ENCODE results near the gene CCDC88C. TPM values are rescaled to one million over a fixed set of nuclear protein-coding genes. Genes with fewer than 3 reads are reported as not detected.
"Not testable (repeated sequence)": the region's sequence is repeated elsewhere in the genome, so short reads cannot be mapped to it uniquely, and the experiment has no call there.

The CCDC88C gene
- total RNA-seq, 1 experiment from 2014 or later, result 5.8 TPM

DNA sequence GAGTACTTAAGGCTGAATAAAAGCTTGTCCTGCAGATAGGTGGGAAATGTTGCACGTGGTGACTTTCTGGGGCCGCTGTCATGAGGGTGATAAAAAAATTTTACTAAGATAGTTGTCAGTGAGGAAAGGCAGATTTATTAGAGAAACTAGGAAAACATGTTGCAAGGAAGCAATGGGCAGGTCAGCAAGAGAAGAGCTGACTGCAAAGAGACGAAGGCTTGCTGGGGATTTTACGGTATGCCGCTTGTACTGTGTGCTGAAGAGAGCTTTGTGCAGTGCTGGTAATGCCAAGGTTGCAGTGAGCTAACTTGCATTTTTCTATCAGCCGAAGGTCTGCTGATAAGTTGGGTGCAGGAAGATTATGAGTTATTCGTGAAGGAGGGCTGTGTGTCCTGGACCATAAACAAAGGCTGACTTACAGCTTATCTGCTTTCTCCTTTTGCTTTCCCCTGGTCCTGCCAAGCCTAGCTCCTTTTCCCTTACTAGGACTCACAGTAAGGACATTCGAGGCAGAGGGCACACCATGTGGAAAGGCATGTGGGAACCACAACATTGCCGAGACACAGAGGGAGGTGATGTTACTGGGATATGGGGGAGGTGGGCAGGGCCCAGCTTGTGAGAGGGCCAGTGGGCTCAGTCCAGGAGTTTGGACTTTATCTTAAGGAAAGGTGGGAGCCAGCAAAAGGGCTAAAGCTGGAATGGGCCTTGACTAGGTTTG, 7.4 kb upstream of the CCDC88C start:
- no peaks in the 10 kb centered on the region for H3K27me3 ChIP-seq
- H3K9me3 ChIP-seq, result no peaks in the 10 kb centered on the region
- no peaks in the 10 kb centered on the region for H3K36me3 ChIP-seq
- no peak for DNase-seq
- no peak overlapping the region for H3K4me3 ChIP-seq

DNA sequence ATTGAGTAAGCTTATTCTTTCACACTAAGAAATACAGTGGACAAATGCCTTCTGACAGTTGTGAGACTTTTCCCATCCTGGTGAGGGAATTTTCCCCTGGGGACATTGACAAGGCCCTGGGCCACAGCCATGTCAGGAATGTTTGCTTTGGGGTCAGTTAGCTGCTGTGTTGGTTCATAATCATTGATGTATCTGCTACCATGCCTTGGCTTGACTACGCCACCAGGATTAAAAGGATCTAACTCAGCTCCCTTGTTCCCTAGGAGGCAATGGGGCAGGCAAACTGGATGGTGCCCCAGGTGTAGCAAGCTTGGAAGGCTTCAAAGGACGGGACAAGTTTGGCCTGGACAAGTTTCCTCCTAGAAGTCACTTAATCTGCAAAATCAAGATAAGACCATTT, 3.1 kb upstream of the CCDC88C start:
- DNase-seq, result no peak
- no peaks in the 10 kb centered on the region; the same call in 1 of the 2 replicates for H3K36me3 ChIP-seq
- no peaks in the 10 kb centered on the region for H3K27me3 ChIP-seq
- no peaks in the 10 kb centered on the region for H3K9me3 ChIP-seq
- H3K4me3 ChIP-seq, result no peak overlapping the region

DNA sequence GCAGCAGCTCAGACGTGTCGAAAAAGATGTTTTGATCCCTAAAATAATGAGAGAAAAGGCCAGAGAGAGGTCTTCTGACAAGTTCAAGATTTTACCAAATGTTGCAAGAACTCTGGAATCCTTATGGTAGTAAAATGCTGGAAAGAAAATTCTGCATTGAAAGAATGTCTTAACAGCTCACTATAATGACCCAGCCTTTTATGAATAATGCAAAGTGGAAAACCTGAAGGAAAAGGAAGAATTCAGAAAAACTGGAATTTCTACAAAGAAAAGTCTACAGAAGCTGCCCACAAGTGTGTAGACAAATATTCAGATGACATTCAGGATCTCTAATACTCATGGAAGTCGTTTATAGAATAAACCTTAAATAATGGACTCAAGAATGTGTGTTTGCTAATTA, 1.8 kb upstream of the CCDC88C start:
- H3K9me3 ChIP-seq, result no peaks in the 10 kb centered on the region
- H3K4me3 ChIP-seq, result no peak overlapping the region
- no peaks in the 10 kb centered on the region; the same call in 1 of the 2 replicates for H3K36me3 ChIP-seq
- DNase-seq, result no peak
- H3K27me3 ChIP-seq, result no peaks in the 10 kb centered on the region

DNA sequence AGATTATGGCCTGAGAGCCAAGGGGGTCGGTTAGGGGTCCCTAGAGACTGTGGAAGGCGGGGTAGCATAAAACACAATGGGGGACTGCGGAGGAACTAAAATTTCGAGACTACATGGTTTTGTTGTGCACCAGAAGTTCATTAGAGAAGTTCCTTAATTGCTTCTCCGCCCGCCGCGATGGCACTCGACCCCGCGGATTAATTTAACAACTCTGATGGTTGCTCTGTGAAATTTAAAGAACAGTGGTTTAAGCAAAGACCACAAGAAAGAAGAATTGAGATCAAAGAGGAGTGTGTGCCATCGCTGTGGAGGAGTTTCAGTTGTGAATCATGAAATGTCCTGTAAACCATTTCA, 1.4 kb upstream of the CCDC88C start:
- no peak overlapping the region for H3K4me3 ChIP-seq
- no peaks in the 10 kb centered on the region for H3K27me3 ChIP-seq
- no peaks in the 10 kb centered on the region for H3K9me3 ChIP-seq
- DNase-seq, result no peak
- no peaks in the 10 kb centered on the region; the same call in 1 of the 2 replicates for H3K36me3 ChIP-seq

DNA sequence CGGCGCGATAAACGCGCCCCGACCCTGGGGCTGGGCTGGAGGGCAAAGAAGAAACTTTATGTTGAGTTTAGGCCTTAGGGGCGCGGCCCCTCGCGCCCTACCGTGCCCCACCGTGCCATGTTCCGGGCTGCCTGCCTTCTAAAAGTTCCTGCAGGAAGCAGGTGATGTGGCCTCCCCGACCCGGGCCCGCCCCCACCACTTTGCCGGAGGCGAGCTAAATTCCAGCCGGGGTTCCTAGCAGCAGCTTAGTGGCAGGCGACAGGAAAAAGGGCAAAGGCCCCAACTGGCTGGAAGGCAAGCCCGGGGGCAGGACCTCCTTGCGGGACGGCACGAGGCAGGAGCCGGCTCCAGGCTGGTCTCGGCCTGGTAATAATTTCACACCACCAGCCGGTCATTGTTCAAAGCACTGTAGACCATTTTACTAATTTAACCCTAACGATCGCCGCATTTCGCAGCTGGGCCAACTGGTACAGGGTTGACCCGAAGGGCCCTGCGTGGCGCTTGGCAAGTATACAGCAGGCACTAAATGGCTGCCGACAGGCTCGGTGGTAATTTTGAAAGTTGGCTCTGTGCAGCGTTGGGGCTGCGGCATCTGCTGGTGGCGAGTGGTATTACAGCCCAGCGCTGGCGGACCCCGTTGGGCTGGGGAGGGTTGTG, 895 bp upstream of the CCDC88C start:
- Histone ChIP-seq H3K4me3 (peak overlapping the region; percentile 30), H3K36me3 (no peaks in the 10 kb centered on the region; the same call in 1 of the 2 replicates), H3K27me3 (no peaks in the 10 kb centered on the region), H3K9me3 (no peaks in the 10 kb centered on the region)
- DNase-seq, result peak; percentile 67

DNA sequence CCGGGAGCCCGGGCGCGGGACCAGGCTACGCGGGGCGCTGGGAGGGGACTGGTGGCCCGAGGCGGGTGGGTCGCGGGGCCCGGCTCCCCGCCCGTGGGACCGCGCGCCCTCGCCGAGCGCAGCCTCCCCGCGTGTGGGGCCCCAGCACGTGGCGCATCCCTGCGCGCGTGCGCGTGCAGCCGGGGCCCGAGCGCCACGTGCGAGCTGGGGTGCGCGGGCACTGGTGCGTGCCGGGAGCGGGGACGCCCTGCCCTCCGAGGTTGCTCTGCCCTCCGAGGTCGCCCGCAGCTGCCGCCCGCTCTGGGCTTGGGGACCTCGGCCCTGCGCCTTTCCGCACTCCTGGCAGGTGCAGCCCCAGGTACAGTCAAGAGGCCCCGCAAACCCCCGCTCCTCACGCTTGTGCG, 365 bp upstream of the CCDC88C start:
- DNase-seq, result peak; percentile 63
- H3K4me3 ChIP-seq, result peak overlapping the region; percentile 30

DNA sequence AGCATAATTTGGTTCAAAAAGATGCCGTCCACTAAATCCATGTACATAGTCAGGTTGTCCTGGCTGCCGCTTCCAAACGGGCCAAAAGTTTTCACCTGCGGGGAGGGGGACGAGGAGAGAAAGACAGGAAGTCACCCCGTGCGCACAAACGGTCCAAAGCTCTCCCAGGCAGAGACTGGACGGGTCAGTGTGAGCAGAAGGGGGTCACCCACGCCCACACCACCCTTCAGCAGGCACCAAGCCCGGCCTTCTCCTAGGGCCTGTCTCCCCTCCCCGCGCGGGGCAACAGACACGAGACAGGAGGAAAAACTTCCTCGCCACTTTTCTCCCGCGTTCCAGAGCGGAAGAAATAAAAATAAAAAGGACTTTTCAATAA, 888 bp downstream of the CCDC88C start:
- no peaks in the 10 kb centered on the region for H3K9me3 ChIP-seq
- no peaks in the 10 kb centered on the region; the same call in 1 of the 2 replicates for H3K36me3 ChIP-seq
- peak overlapping the region; percentile 61 for H3K4me3 ChIP-seq
- DNase-seq, result peak; percentile 25
- H3K27me3 ChIP-seq, result no peaks in the 10 kb centered on the region

More for the DNA sequence above, 365 bp upstream of the CCDC88C start:
- Histone ChIP-seq H3K9me3 (no peaks in the 10 kb centered on the region), H3K36me3 (no peaks in the 10 kb centered on the region; the same call in 1 of the 2 replicates), H3K27me3 (no peaks in the 10 kb centered on the region)

DNA sequence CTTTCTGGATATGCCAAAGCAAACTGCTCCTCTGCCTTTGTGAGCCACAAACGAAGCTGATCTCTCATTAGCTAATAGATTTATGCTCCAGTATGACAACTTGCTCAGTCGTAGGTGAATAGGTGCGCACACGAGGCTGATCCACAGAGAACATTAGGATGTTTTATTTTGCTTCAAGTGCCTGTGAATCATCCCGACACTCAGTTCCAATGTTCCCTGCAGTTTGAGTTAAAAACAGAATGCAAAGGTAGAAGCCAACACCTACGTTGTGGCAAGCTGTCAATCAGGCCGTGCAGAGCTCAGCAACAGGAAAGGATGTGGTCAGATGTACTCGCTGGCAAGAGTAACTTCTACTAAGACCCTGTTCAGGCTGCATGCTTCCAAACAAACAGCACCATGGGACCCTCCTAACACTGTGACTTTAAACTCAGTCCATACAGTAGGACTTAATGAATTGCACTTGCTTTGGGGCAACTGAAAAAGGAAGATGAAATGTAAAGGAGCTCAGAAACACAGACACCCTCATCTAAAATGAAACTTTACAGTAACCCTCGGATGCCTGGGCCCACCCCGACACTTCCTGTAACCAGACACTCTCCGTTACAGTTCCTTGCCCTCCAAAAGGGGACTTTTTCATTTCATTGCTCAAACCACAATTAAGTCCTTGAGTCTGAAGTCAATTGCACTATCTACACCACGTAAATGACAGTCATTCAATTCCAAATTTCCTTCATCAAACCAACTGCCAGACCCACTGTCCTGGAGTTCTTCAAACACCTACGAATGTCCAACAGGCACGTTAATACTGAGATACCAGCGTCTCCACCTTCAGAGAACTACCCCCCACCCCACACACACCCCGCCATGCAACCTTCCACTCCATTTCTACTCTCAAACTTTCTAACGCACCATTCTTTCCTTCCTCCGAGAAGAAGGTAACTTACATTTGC, 1.6 kb downstream of the CCDC88C start:
- no peak for DNase-seq
- peak overlapping the region; percentile 61 for H3K4me3 ChIP-seq
- no peaks in the 10 kb centered on the region for H3K27me3 ChIP-seq
- H3K9me3 ChIP-seq, result no peaks in the 10 kb centered on the region
- no peaks in the 10 kb centered on the region; the same call in 1 of the 2 replicates for H3K36me3 ChIP-seq

GRCh38 chr14:91414475-91414833, 3.2 kb downstream of the CCDC88C start:
- H3K36me3 ChIP-seq, result no peaks in the 10 kb centered on the region; the same call in 1 of the 2 replicates
- no peak overlapping the region for H3K4me3 ChIP-seq
- H3K9me3 ChIP-seq, result no peaks in the 10 kb centered on the region
- H3K27me3 ChIP-seq, result no peaks in the 10 kb centered on the region
- no peak for DNase-seq

DNA sequence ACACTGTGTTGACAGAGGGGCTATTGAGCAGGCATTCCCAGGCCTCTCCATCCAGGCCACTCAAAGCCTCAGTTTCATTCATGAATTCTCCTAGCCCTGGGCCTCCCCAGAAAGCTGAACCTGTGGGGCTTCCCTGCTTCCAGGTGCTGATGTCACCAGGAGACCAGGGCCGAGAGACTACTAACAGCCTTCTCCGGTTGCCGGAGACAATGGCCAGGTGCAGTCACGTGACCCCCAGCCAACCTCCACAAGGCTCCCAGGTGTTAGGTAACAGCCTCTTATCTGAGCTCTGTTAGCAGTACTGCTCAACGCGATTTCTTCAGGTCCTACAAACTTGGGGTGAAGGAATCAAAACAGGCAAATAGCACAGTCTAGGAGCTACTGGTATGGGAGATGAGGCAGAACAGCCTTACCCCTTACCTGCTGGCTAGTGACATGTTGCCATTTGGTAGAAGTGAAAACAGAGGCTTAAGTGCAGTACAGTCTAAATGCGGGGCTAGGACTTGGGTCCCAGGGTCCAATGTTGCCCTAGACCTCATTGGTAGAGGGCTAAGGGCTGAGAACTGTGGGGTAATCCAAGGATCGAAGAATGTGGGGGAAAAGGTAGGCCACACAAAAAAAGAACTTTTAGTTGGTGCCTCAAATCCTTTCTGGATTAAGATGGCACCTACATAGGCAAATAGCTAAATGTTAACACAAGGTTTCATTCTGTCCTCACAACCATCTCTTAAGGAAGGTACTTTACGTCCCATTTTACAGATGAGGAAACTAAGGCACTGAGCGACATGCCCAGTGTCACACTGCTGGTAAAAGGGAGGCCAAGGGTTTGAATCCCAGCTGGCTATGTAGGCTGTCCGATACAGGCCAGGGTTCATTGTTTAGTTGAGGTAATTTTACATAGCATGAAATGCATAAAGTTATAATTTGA, 3.8 kb downstream of the CCDC88C start:
- DNase-seq, result no peak
- Histone ChIP-seq H3K27me3 (no peaks in the 10 kb centered on the region), H3K9me3 (no peaks in the 10 kb centered on the region), H3K4me3 (no peak overlapping the region), H3K36me3 (no peaks in the 10 kb centered on the region; the same call in 1 of the 2 replicates)

GRCh38 chr14:91412939-91413338, 4.7 kb downstream of the CCDC88C start:
- no peak overlapping the region for H3K4me3 ChIP-seq
- H3K36me3 ChIP-seq, result no peaks in the 10 kb centered on the region; the same call in 1 of the 2 replicates
- no peak for DNase-seq
- H3K27me3 ChIP-seq, result no peaks in the 10 kb centered on the region
- no peaks in the 10 kb centered on the region for H3K9me3 ChIP-seq

GRCh38 chr14:91410771-91411536, 6.7 kb downstream of the CCDC88C start:
- no peaks in the 10 kb centered on the region; the same call in 1 of the 2 replicates for H3K36me3 ChIP-seq

DNA sequence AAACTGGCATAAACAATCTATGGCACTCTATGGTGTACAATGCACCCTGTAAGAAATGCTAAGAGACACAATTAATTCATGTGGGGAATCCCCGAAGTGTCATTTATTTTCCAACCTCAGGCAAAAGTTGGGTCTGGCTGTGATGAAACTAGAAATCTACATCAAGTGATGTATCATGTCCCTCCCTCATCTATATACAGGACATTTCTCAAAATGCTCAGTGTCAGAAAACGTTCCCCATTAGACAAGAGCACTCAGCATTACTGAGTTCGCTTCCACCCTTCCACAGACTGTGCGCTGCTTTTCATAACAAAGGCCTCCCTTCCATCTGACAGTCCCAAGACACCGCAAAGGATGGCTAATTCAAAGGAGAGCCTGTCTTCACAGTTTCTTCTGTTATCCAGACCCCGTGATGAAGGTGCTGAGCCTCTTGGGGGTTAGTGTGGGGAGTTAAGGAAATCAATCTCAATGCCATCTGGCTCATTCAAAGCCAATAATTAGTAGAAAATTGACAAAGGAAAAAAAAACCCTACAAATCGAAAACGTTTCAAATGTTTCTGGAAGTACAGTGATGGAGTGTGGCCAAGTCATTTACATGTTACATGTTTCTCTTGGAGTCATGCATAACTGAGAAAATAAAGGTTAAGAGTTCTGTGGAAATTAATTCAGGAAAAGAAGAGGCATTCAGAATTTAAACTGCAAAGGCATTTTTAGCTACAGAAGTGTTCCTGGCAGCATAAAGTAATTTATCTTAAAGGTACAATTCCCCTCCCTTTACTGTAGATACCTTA, 7.5 kb downstream of the CCDC88C start:
- Histone ChIP-seq H3K36me3 (no peaks in the 10 kb centered on the region; the same call in 1 of the 2 replicates), H3K9me3 (no peaks in the 10 kb centered on the region), H3K27me3 (no peaks in the 10 kb centered on the region), H3K4me3 (no peak overlapping the region)
- DNase-seq, result no peak

More at GRCh38 chr14:91410771-91411536, 6.7 kb downstream of the CCDC88C start:
- H3K4me3 ChIP-seq, result no peak overlapping the region
- DNase-seq, result no peak
- no peaks in the 10 kb centered on the region for H3K27me3 ChIP-seq
- H3K9me3 ChIP-seq, result no peaks in the 10 kb centered on the region

DNA sequence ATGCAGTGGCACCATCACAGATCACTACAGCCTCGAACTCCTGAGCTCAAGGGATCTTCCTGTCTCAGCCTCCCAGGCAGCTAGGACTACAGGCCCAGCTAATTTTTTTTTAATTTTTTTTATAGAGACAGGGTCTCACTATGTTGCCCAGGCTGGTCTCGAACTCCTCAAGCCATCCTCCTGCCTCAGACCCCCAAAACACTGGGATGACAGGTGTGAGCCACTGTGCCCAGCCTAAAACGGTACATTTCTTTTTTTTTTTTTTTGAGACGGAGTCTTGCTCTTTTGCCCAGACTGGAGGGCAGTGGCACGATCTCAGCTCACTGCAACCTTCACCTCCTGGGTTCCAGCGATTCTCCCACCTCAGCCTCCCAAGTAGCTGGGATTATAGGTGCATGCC, 8.4 kb downstream of the CCDC88C start:
- not testable (repeated sequence) for H3K36me3 ChIP-seq, H3K4me3 ChIP-seq, DNase-seq, H3K27me3 ChIP-seq, H3K9me3 ChIP-seq

DNA sequence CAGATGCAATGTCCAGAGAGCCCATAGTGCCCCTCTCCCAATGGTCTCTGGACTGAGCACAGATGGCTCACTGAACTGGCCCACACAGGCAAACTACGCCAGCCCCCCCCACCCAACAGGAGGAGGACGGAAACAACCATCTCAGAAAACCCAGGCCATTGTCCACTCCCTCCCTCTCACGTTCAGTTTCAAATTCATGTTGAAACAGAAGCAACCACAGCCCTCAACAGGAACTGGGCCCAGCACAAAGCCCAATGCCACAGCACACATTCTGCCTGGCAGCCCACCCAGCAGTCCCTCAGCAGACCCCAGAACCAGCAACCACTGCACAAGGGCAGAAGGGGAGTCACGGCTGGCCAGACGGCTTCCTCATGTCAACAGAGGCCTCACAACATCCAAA, 10.6 kb downstream of the CCDC88C start:
- Histone ChIP-seq H3K36me3 (no peaks in the 10 kb centered on the region), H3K9me3 (no peaks in the 10 kb centered on the region), H3K27me3 (no peaks in the 10 kb centered on the region), H3K4me3 (no peak overlapping the region)
- no peak for DNase-seq

All from MG63 (cell line).